Vagina (tissue), 2 donors: ENCODE data around the gene PRRC2B. TPM values are rescaled to one million over a fixed set of nuclear protein-coding genes. Genes with fewer than 3 reads are reported as not detected.

Experiments
- DNase-seq, 2 donors: peaks; one replicate each; pipeline ENCODE4 v3.0.0-alpha.2; 2017; ENCODE audit errors: extremely low spot score in 2 of 2
- H3K27ac ChIP-seq: fragments of 200-600 bp; sonication (generic); one replicate; pipeline ENCODE4 v1.5.1; 2019
- H3K27me3 ChIP-seq: fragments of 200-600 bp; sonication (generic); one replicate; pipeline ENCODE4 v1.5.1; 2019
- H3K36me3 ChIP-seq, 2 donors: fragments of 200-600 bp; sonication (generic); one replicate each; pipeline ENCODE4 v1.5.1; 2017 to 2019
- H3K4me1 ChIP-seq: fragments of 200-600 bp; sonication (generic); one replicate; pipeline ENCODE4 v1.5.1; 2019
- H3K4me3 ChIP-seq, 2 donors: fragments of 200-600 bp; sonication (generic); 1 replicate in 1 of 2; 2 replicates in 1 of 2; pipeline ENCODE4 v1.5.1; 2016 to 2019
- H3K9me3 ChIP-seq: fragments of 200-600 bp; sonication (generic); one replicate; pipeline ENCODE4 v1.5.1; 2019
- CTCF ChIP-seq, 3 experiments: fragments of 450-650 bp in 2 of 3; fragments of 200-600 bp in 1 of 3; sonication (generic) in 1 of 3; IDR thresholded peaks; one replicate each; pipeline ENCODE4 v1.5.1; 2017 to 2019; ENCODE audit warnings: antibody characterized with exemption in 3 of 3, mild to moderate bottlenecking in 2 of 3, moderate library complexity in 2 of 3
- POLR2A ChIP-seq, 2 donors: fragments of 450-650 bp; IDR thresholded peaks; one replicate each; pipeline ENCODE4 v1.6.1; 2017; ENCODE audit warnings: antibody characterized with exemption in 2 of 2, mild to moderate bottlenecking in 2 of 2, moderate library complexity in 2 of 2
- POLR2AphosphoS5 ChIP-seq, 2 donors: sonication (generic); formaldehyde crosslinking; IDR thresholded peaks; one replicate each; pipeline ENCODE4 v1.9.0; 2017; ENCODE audit warnings: antibody characterized with exemption in 2 of 2, mild to moderate bottlenecking in 2 of 2, low read depth in 1 of 2; ENCODE audit not compliant: insufficient read depth in 1 of 2
- intact Hi-C: fragments of 100-400 bp; cut with DNase I; formaldehyde crosslinking; loops from one replicate; pipeline ENCODE4 v1.15.1; 2023
- total RNA-seq: library from RNA; depleted of rRNA; stranded (reverse); fragments of >200 nt; gene quantifications from one replicate; pipeline ENCODE4 v1.2.3, GENCODE V29; 2016

PRRC2B gene
- total RNA-seq, 1 donor from 2014 or later = 116 TPM

- intact Hi-C loops = no loop called here
- TF ChIP-seq POLR2AphosphoS5 (IDR thresholded peaks at IDR 0.05; ENCODE audit: insufficient read depth in 1 of 2, low read depth in 1 of 2) (peak in 1 of 2 donors; percentile 69), POLR2A (IDR thresholded peaks at IDR 0.05) (no peak), CTCF (IDR thresholded peaks at IDR 0.05) (no peak)
- Histone ChIP-seq H3K4me1 (peaks cover 17% of the 10 kb centered on the region), H3K36me3 (peaks cover 0 to 33% of the 10 kb centered on the region in 2 donors), H3K9me3 (no peaks in the 10 kb centered on the region), H3K4me3 (peak within 1 kb of the TSS; percentile 65 to 97), H3K27ac (peak within 1 kb of the TSS; percentile 85), H3K27me3 (no peaks in the 10 kb centered on the region)
- DNase-seq = no peak
These were observed 137.3 kb downstream of the PRRC2B start, which contains the start of gene UCK1 for GRCh38 chr9:131530920-131531832. TSS of gene UCK1 (minus strand) at chr9:131531263. CDS start at chr9:131531174, 89 bp downstream.

DNA sequence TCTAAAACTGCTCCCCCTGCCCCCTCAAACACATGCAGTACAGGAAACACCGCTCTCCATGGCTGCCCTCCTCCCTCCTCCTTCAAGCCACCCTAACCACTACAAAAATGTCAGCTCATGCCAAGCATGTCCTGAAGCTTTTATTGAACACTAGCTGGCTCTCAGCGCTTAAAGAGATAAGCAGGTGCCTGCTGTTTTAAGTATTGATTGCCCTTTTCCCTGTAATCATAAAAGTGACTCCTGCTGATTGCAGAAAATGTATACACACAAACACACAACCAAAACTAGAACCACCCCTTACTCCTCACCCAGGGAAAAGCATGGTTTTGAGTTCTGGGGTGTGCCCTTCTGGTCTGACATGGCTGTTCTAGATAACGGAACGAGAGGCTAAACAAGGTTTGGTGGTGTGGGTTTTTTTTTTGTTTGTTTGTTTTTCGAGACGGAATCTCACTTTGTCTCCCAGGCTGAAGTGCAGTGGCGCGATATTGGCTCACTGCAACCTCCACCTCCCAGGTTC is 140.9 kb downstream of the PRRC2B start:
- Histone ChIP-seq H3K36me3 (no peaks in the 10 kb centered on the region), H3K4me3 (no peak overlapping the region), H3K9me3 (no peaks in the 10 kb centered on the region), H3K4me1 (peaks cover 12% of the 10 kb centered on the region), H3K27me3 (no peaks in the 10 kb centered on the region), H3K27ac (no peak overlapping the region)
- TF ChIP-seq CTCF (IDR thresholded peaks at IDR 0.05) (no peak), POLR2AphosphoS5 (IDR thresholded peaks at IDR 0.05; ENCODE audit: insufficient read depth in 1 of 2, low read depth in 1 of 2) (no peak), POLR2A (IDR thresholded peaks at IDR 0.05) (no peak)
- intact Hi-C loops = no loop called here
- DNase-seq = no peak

DNA sequence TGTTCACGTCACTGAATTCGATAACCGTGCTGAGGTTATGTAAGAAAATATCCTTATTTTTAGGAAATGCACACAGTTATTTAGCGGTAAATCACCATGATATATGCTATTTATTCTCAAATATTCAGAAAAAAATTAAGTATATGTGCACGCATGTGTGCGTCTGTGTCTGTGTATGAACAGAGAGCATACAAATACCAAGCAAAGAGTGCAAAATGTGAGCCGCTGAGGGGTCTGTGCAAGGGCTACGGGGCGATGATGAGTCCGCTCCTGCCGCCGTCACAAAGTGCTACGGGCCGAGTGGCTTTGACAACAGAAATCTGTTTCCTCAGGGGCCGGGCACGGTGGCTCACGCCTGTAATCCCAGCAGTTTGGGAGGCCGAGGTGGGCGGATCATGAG is 144.1 kb downstream of the PRRC2B start:
- DNase-seq = no peak
- Histone ChIP-seq H3K36me3 (no peaks in the 10 kb centered on the region), H3K27ac (no peak overlapping the region)

DNA sequence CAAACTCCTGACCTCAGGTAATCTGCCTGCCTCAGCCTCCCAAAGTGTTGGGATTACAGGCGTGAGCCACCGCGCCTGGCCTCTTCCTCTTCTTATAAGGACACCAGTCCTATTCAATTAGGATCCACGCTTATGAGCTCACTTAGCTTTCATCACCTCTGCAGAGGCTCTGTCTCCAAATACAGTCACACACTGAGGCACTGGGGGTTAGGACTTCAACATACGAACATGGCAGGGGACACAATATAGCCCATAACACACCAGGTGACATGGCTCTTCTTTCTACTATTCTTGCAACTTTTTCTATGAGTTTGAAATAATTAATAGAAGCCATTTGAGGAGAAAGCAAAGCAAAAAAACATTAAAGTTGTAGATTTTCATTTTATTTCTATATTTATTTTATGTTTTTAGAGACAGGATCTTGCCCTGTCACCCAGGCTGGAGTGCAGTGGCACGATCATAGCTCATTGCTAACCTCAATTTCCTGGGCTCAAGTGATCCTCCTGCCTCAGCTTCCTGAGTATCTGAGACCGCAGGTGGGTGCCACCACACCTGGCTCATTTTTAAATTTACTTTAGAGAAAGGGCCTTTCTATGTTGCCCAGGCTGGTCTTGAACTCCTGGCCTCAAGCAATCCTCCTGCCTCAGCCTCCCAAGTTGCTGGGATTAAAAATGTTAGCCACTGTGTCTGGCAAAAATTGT is 145.5 kb downstream of the PRRC2B start:
- no peaks in the 10 kb centered on the region for H3K4me1 ChIP-seq
- TF ChIP-seq CTCF (IDR thresholded peaks at IDR 0.05) = no peak
- no peak for TF ChIP-seq POLR2AphosphoS5 (IDR thresholded peaks at IDR 0.05; ENCODE audit: insufficient read depth in 1 of 2, low read depth in 1 of 2)
- TF ChIP-seq POLR2A (IDR thresholded peaks at IDR 0.05) = no peak
- intact Hi-C loops = no loop called here
- H3K9me3 ChIP-seq = peaks cover 5% of the 10 kb centered on the region
- no peak for DNase-seq
- H3K36me3 ChIP-seq = no peaks in the 10 kb centered on the region
- no peak overlapping the region for H3K27ac ChIP-seq
- H3K4me3 ChIP-seq = no peak overlapping the region
- H3K27me3 ChIP-seq = no peaks in the 10 kb centered on the region

More for the DNA sequence above, 144.1 kb downstream of the PRRC2B start:
- no peak for TF ChIP-seq POLR2A (IDR thresholded peaks at IDR 0.05)
- no peak for TF ChIP-seq POLR2AphosphoS5 (IDR thresholded peaks at IDR 0.05; ENCODE audit: insufficient read depth in 1 of 2, low read depth in 1 of 2)
- no peak for TF ChIP-seq CTCF (IDR thresholded peaks at IDR 0.05)
- no peaks in the 10 kb centered on the region for H3K4me1 ChIP-seq
- H3K9me3 ChIP-seq = no peaks in the 10 kb centered on the region
- intact Hi-C loops = no loop called here
- H3K4me3 ChIP-seq = no peak overlapping the region
- no peaks in the 10 kb centered on the region for H3K27me3 ChIP-seq
